HG03354 (cell line): Measurements from ENCODE around the gene UBP1.
"Not testable (repeated sequence)": the region's sequence is repeated elsewhere in the genome, so short reads cannot be mapped to it uniquely, and the experiment has no call there.

Experiments
- ATAC-seq: cut with Tn5 transposase; IDR thresholded peaks from one replicate; pipeline ENCODE4 v1.9.1; 2021; ENCODE audit warnings: mild to moderate bottlenecking; ENCODE audit not compliant: unreplicated experiment, poor library complexity, severe bottlenecking

Gene UBP1, protein sequence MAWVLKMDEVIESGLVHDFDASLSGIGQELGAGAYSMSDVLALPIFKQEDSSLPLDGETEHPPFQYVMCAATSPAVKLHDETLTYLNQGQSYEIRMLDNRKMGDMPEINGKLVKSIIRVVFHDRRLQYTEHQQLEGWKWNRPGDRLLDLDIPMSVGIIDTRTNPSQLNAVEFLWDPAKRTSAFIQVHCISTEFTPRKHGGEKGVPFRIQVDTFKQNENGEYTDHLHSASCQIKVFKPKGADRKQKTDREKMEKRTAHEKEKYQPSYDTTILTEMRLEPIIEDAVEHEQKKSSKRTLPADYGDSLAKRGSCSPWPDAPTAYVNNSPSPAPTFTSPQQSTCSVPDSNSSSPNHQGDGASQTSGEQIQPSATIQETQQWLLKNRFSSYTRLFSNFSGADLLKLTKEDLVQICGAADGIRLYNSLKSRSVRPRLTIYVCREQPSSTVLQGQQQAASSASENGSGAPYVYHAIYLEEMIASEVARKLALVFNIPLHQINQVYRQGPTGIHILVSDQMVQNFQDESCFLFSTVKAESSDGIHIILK

GRCh38 chr3:33440328-33441224 lies at the start of gene UBP1:
UBP1 (minus strand) TSS chr3:33440405; CDS start chr3:33439848, 557 bp downstream.
- ATAC-seq, result peak; percentile 87

GRCh38 chr3:33488683-33489082 lies 48.5 kb upstream of the UBP1 start:
- no peak for ATAC-seq

GRCh38 chr3:33488246-33488645 lies 48.0 kb upstream of the UBP1 start:
- no peak for ATAC-seq

GRCh38 chr3:33482111-33482521 lies 41.9 kb upstream of the UBP1 start:
- no peak for ATAC-seq

DNA sequence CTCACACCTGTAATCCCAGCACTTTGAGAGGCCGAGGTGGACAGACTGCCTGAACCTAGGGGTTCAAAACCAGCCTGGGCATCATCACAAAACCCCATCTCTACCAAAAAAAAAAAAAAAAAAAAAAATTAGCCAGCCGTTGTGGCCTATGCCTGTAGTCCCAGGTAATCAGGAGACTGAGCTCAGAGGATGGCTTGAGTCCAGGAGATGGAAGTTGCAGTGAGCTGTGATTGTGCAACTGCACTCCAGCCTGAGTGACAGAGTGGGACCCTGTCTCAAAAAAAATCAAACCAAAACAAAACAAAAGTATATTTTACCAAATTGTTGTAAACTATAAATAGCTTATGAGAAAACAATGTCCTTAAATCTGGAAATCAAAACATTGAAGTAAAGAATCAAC lies 34.7 kb upstream of the UBP1 start:
- ATAC-seq, result no peak

- ATAC-seq, result no peak
Measured at GRCh38 chr3:33473813-33474212, 33.6 kb upstream of the UBP1 start.

GRCh38 chr3:33467786-33468185 lies 27.6 kb upstream of the UBP1 start:
- ATAC-seq, result no peak

GRCh38 chr3:33461097-33461496 lies 20.9 kb upstream of the UBP1 start:
- ATAC-seq, result no peak

GRCh38 chr3:33459577-33459976 lies 19.4 kb upstream of the UBP1 start:
- not testable (repeated sequence) for ATAC-seq

DNA sequence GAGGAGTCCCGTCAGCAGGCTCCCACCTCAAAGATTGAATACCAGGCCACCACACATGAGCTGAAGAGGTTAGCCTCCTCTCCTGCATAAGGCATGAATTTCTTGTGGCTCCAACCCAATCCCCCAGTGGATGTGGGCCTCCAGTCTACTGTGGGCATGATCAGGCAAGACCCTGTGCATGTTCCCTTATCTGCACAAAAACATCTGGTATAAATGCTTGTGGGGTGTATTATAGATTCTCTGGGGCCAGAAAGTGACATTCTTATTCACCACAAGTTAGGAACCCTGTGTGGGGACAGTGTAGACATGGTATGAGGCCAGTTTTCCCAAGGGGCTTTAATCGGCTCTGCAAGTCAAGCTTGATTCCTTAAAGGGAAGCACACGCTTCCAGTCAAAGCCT lies 18.2 kb upstream of the UBP1 start:
- ATAC-seq, result no peak

DNA sequence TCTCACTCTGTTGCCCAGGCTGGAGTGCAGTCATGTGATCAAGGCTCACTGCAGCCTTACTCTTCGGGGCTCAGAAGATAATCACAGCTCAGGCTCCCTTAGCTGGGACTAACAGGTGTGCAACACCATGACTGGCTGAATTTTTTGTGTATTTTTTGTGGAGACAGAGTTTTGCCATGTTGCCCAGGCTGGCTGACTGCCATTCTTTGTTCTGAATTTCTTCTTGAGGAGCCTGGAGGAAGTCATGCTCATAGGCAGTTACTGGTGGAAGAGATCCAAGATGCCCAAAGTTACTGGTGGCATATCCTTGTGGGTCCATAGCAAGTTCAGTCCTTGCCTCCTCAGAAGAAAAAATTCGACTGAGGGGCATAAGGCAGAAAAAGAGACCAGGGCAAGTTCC lies 16.6 kb upstream of the UBP1 start:
- ATAC-seq, result no peak

- ATAC-seq, result no peak
Measured at GRCh38 chr3:33453331-33453761, 13.1 kb upstream of the UBP1 start.

DNA sequence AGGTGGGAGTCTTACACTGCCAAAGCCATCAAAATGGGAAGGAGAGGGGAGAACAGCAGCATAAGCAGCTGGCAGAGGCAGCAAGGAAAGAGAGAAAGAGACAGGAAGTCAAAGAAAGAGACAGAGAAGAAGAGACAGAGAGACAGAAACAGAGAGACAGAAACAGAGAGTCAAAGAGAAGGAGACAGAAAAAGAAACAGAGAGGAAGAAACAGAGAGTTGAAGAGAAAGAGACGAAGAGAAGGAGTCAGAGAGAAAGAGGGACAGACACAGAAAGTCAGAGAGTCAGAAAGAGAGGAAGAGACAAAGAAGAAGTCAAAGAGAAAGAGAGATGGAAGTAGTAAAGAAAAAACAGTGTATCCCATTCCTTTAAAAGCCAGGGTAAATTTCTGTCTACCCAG lies 11.8 kb upstream of the UBP1 start:
- not testable (repeated sequence) for ATAC-seq

GRCh38 chr3:33447958-33448357 lies 7.8 kb upstream of the UBP1 start:
- ATAC-seq, result no peak

- ATAC-seq, result not testable (repeated sequence)
Measured at GRCh38 chr3:33447256-33447625, 7.0 kb upstream of the UBP1 start.

- ATAC-seq, result no peak
Measured at GRCh38 chr3:33442190-33442589, 2.0 kb upstream of the UBP1 start.

DNA sequence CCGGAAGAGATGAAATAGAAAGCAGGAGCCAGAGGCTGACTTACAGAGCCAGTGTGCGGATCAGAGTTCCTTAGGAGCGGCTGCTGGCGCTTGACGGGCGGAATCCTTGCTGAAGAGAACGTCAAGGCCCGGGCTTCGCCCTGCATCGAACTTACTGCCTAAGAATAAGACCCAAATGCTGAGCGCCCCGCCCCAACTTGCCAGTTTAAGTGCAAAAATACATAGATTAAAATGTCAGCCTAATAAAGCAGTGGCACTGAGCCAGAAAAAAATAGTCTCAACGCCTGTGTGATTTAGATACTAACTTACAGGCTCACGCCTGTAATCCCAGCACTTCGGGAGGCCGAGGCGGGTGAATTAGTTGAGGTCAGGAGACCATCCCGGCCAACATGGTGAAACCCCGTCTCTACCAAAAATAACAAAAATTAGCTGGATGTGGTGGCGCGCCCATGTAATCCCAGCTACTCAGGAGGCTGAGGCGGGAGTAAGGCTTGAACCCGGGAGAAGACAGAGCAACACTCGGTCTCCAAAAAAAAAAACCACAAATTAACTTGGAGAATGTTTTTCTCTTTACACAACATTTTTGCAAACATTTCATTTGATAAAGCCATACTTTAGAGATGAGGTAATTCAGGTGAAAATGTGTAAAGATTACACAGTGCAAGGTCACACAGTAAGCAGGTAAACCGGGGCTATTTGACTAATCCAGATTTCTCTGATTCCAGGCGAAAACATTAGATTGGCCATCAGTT lies 1.2 kb upstream of the UBP1 start:
- peak; percentile 6 for ATAC-seq

DNA sequence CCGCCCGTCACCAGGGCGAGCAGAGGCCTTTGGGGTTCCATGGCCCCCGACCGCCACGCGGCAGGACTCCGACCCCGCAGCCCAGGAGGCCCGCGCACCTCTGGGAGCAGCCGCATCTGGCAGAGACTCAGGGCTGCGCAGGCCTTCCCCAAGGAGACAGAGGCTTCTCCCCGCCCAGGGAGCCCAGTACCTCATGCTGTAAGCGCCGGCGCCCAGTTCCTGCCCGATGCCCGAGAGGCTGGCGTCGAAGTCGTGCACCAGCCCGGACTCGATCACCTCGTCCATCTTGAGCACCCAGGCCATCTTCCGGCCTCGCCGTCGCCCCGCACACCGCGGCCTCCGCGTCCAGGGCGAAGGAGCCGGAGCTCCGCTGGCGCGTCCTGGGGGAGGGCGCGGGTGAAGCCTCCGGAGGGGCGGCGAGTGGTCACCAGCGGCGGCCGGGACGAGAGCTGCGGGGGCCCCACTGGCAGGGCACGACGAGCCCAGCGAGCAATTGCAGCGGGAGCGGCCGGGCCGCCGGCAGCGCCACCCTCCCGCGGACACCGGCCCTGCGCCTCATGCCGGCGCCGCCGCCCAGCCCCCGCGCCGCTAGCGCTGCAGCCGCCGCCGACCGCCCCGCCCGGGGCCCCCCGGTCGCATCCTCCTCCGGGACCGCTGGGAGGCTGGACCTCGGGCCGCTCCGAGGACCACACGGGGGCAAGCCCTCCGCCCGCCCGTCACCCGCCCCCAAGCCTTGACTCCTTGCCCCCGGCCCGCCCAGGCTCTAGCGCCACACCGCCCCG lies 468 bp downstream of the UBP1 start:
- peak; percentile 26 for ATAC-seq

- ATAC-seq, result no peak
Measured at GRCh38 chr3:33438881-33439545, 1.2 kb downstream of the UBP1 start.
